Astrocyte of the spinal cord (primary cell): ENCODE measurements around the gene CHCHD1.

Source experiments
- DNase-seq: peaks from one replicate; pipeline ENCODE4 v3.0.0; 2011; ENCODE audit warnings: low read depth, low spot score
- H3K4me3 ChIP-seq: 2 replicates; pipeline ENCODE4 v1.5.1; 2011; ENCODE audit warnings: low read depth, mild to moderate bottlenecking, low read length, moderate library complexity
- CTCF ChIP-seq: IDR thresholded peaks from 2 replicates; pipeline ENCODE4 v1.5.1; 2012; ENCODE audit warnings: low read depth, mild to moderate bottlenecking, low read length, inconsistent platforms
- in situ Hi-C: cut with HindIII; loops from 2 replicates; pipeline ENCODE4 v1.10.0; 2017; ENCODE audit warnings: low sequenced_read_pairs

CHCHD1 gene

GRCh38 chr10:73803680-73804286, 21.9 kb downstream of the CHCHD1 start:
- no peak for TF ChIP-seq CTCF
- in situ Hi-C loops = no loop called here
- no peak overlapping the region for H3K4me3 ChIP-seq
- DNase-seq = no peak

GRCh38 chr10:73806176-73806950, 24.5 kb downstream of the CHCHD1 start:
- in situ Hi-C loops = no loop called here
- no peak for DNase-seq
- H3K4me3 ChIP-seq = no peak overlapping the region
- no peak for TF ChIP-seq CTCF

- no peak for DNase-seq
- H3K4me3 ChIP-seq = no peak overlapping the region
- TF ChIP-seq CTCF = no peak
- in situ Hi-C loops = no loop called here
Observed at GRCh38 chr10:73807471-73807870, 25.6 kb downstream of the CHCHD1 start.

- DNase-seq = no peak
- in situ Hi-C loops = no loop called here
- H3K4me3 ChIP-seq = no peak overlapping the region
- no peak for TF ChIP-seq CTCF
Observed at GRCh38 chr10:73808021-73808815, 26.4 kb downstream of the CHCHD1 start.

- no peak for TF ChIP-seq CTCF
- H3K4me3 ChIP-seq = no peak overlapping the region
- in situ Hi-C loops = no loop called here
- DNase-seq = no peak
Observed at GRCh38 chr10:73809061-73809818, 27.4 kb downstream of the CHCHD1 start.

- no peak for DNase-seq
- in situ Hi-C loops = no loop called here
- TF ChIP-seq CTCF = no peak
- H3K4me3 ChIP-seq = peak overlapping the region; percentile 68
Observed at GRCh38 chr10:73810358-73810734, 28.5 kb downstream of the CHCHD1 start.
